ENCODE results near the gene MYCN. TPM values are rescaled to one million over a fixed set of nuclear protein-coding genes. Genes with fewer than 3 reads are reported as not detected.

Gene MYCN
- total and polyA plus RNA-seq, 2 experiments from 2014 or later, result 8.9 to 16.7 TPM

GRCh38 chr2:15911686-15912085 lies 28.7 kb upstream of the MYCN start:
- Histone ChIP-seq H3K9me2 (replicated peaks; ENCODE audit: insufficient read depth) (no peaks in the 10 kb centered on the region), H3K4me1 (ENCODE audit: insufficient read depth) (no peaks in the 10 kb centered on the region), H3K27ac (no peak overlapping the region), H3K79me2 (no peaks in the 10 kb centered on the region), H3K27me3 (no peaks in the 10 kb centered on the region), H2AFZ (no peak overlapping the region), H3K4me3 (no peak overlapping the region), H3K36me3 (replicated peaks; ENCODE audit: insufficient read depth, low read depth) (no peaks in the 10 kb centered on the region), H3K4me2 (no peak overlapping the region), H3K9me3 (ENCODE audit: low read depth) (no peaks in the 10 kb centered on the region), H4K20me1 (ENCODE audit: insufficient read depth, poor library complexity, severe bottlenecking) (no peaks in the 10 kb centered on the region)
- TF ChIP-seq EZH2 (IDR thresholded peaks at IDR 0.05; ENCODE audit: borderline replicate concordance) (no peak), CTCF (IDR thresholded peaks at IDR 0.05; ENCODE audit: poor library complexity) (no peak), EZH2phosphoT487 (IDR thresholded peaks at IDR 0.05; ENCODE audit: low read depth, severe bottlenecking, unreplicated experiment) (no peak)
- DNase-seq (ENCODE audit: low spot score), result no peak
- WGBS (ENCODE audit: low lambda C conversion rate, missing lambda C conversion rate), result 81% methylated on average over 3 of the region's 3 CpGs

GRCh38 chr2:15912203-15912602 lies 28.1 kb upstream of the MYCN start:
- Histone ChIP-seq H3K4me1 (ENCODE audit: insufficient read depth) (no peaks in the 10 kb centered on the region), H3K9me3 (ENCODE audit: low read depth) (no peaks in the 10 kb centered on the region), H3K79me2 (no peaks in the 10 kb centered on the region), H3K4me3 (no peak overlapping the region), H3K27ac (no peak overlapping the region), H2AFZ (no peak overlapping the region), H3K36me3 (replicated peaks; ENCODE audit: insufficient read depth, low read depth) (no peaks in the 10 kb centered on the region), H3K27me3 (no peaks in the 10 kb centered on the region), H3K9me2 (replicated peaks; ENCODE audit: insufficient read depth) (no peaks in the 10 kb centered on the region), H4K20me1 (ENCODE audit: insufficient read depth, poor library complexity, severe bottlenecking) (no peaks in the 10 kb centered on the region), H3K4me2 (no peak overlapping the region)
- peak; percentile 72 for DNase-seq (ENCODE audit: low spot score)
- WGBS (ENCODE audit: low lambda C conversion rate, missing lambda C conversion rate), result 64% methylated on average over 10 of the region's 10 CpGs
- TF ChIP-seq EZH2 (IDR thresholded peaks at IDR 0.05; ENCODE audit: borderline replicate concordance), result no peak
- TF ChIP-seq CTCF (IDR thresholded peaks at IDR 0.05; ENCODE audit: poor library complexity), result no peak
- TF ChIP-seq EZH2phosphoT487 (IDR thresholded peaks at IDR 0.05; ENCODE audit: low read depth, severe bottlenecking, unreplicated experiment), result no peak

GRCh38 chr2:15913146-15913545 lies 27.2 kb upstream of the MYCN start:
- Histone ChIP-seq H3K4me3 (no peak overlapping the region), H3K9me2 (replicated peaks; ENCODE audit: insufficient read depth) (no peaks in the 10 kb centered on the region), H3K27ac (no peak overlapping the region), H3K9me3 (ENCODE audit: low read depth) (no peaks in the 10 kb centered on the region), H3K79me2 (no peaks in the 10 kb centered on the region), H3K27me3 (no peaks in the 10 kb centered on the region), H3K4me1 (ENCODE audit: insufficient read depth) (no peaks in the 10 kb centered on the region), H3K36me3 (replicated peaks; ENCODE audit: insufficient read depth, low read depth) (no peaks in the 10 kb centered on the region), H2AFZ (no peak overlapping the region), H3K4me2 (no peak overlapping the region), H4K20me1 (ENCODE audit: insufficient read depth, poor library complexity, severe bottlenecking) (no peaks in the 10 kb centered on the region)
- TF ChIP-seq CTCF (IDR thresholded peaks at IDR 0.05; ENCODE audit: poor library complexity), result no peak
- TF ChIP-seq EZH2phosphoT487 (IDR thresholded peaks at IDR 0.05; ENCODE audit: low read depth, severe bottlenecking, unreplicated experiment), result no peak
- no peak for TF ChIP-seq EZH2 (IDR thresholded peaks at IDR 0.05; ENCODE audit: borderline replicate concordance)
- WGBS (ENCODE audit: low lambda C conversion rate, missing lambda C conversion rate), result 92% methylated on average over 9 of the region's 9 CpGs
- no peak for DNase-seq (ENCODE audit: low spot score)
